HG03139 (cell line): ENCODE data around the gene UMAD1.
"Not testable (repeated sequence)": the region's sequence is repeated elsewhere in the genome, so short reads cannot be mapped to it uniquely, and the experiment has no call there.

Experiments used
- ATAC-seq: cut with Tn5 transposase; IDR thresholded peaks from one replicate; pipeline ENCODE4 v1.9.1; 2021; ENCODE audit not compliant: unreplicated experiment

The UMAD1 gene

GRCh38 chr7:7793921-7794320, 153.4 kb downstream of the UMAD1 start:
- no peak for ATAC-seq

GRCh38 chr7:7795203-7795602, 154.7 kb downstream of the UMAD1 start:
- no peak for ATAC-seq

GRCh38 chr7:7795630-7796121, 155.1 kb downstream of the UMAD1 start:
- no peak for ATAC-seq

- ATAC-seq: peak; percentile 66
These were observed 158.0 kb downstream of the UMAD1 start for GRCh38 chr7:7798510-7798909.

- no peak for ATAC-seq
These were observed 158.6 kb downstream of the UMAD1 start for GRCh38 chr7:7799138-7799537.

GRCh38 chr7:7802531-7802930, 162.0 kb downstream of the UMAD1 start:
- no peak for ATAC-seq

- peak; percentile 62 for ATAC-seq
These were observed 163.2 kb downstream of the UMAD1 start for GRCh38 chr7:7803715-7804178.

GRCh38 chr7:7804822-7805221, 164.3 kb downstream of the UMAD1 start:
- ATAC-seq: not testable (repeated sequence)

- ATAC-seq: no peak
These were observed 165.1 kb downstream of the UMAD1 start for GRCh38 chr7:7805511-7806153.

GRCh38 chr7:7808156-7808555, 167.6 kb downstream of the UMAD1 start:
- ATAC-seq: no peak

- ATAC-seq: no peak
These were observed 168.1 kb downstream of the UMAD1 start for GRCh38 chr7:7808626-7809025.

- ATAC-seq: no peak
These were observed 169.8 kb downstream of the UMAD1 start for GRCh38 chr7:7810380-7810779.

GRCh38 chr7:7810826-7811225, 170.3 kb downstream of the UMAD1 start:
- ATAC-seq: no peak

- no peak for ATAC-seq
These were observed 171.6 kb downstream of the UMAD1 start for GRCh38 chr7:7812112-7812511.

- ATAC-seq: no peak
These were observed 174.8 kb downstream of the UMAD1 start for GRCh38 chr7:7815395-7815794.

- ATAC-seq: peak; percentile 42
These were observed 175.5 kb downstream of the UMAD1 start for GRCh38 chr7:7816084-7816483.

GRCh38 chr7:7816816-7817536, 176.4 kb downstream of the UMAD1 start:
- no peak for ATAC-seq

- no peak for ATAC-seq
These were observed 177.2 kb downstream of the UMAD1 start for GRCh38 chr7:7817748-7818147.

- ATAC-seq: not testable (repeated sequence)
These were observed 177.6 kb downstream of the UMAD1 start for GRCh38 chr7:7818179-7818578.

- ATAC-seq: peak; percentile 50
These were observed 179.1 kb downstream of the UMAD1 start for GRCh38 chr7:7819442-7820247.

GRCh38 chr7:7820409-7820808, 179.9 kb downstream of the UMAD1 start:
- ATAC-seq: no peak

- ATAC-seq: no peak
These were observed 180.4 kb downstream of the UMAD1 start for GRCh38 chr7:7820939-7821338.
